HG03439 (cell line): ENCODE measurements around the gene IMPACT.

Experiments
- ATAC-seq: cut with Tn5 transposase; IDR thresholded peaks from one replicate; pipeline ENCODE4 v1.9.1; 2021; ENCODE audit warnings: mild to moderate bottlenecking, moderate library complexity; ENCODE audit not compliant: unreplicated experiment

IMPACT gene, protein sequence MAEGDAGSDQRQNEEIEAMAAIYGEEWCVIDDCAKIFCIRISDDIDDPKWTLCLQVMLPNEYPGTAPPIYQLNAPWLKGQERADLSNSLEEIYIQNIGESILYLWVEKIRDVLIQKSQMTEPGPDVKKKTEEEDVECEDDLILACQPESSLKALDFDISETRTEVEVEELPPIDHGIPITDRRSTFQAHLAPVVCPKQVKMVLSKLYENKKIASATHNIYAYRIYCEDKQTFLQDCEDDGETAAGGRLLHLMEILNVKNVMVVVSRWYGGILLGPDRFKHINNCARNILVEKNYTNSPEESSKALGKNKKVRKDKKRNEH

DNA sequence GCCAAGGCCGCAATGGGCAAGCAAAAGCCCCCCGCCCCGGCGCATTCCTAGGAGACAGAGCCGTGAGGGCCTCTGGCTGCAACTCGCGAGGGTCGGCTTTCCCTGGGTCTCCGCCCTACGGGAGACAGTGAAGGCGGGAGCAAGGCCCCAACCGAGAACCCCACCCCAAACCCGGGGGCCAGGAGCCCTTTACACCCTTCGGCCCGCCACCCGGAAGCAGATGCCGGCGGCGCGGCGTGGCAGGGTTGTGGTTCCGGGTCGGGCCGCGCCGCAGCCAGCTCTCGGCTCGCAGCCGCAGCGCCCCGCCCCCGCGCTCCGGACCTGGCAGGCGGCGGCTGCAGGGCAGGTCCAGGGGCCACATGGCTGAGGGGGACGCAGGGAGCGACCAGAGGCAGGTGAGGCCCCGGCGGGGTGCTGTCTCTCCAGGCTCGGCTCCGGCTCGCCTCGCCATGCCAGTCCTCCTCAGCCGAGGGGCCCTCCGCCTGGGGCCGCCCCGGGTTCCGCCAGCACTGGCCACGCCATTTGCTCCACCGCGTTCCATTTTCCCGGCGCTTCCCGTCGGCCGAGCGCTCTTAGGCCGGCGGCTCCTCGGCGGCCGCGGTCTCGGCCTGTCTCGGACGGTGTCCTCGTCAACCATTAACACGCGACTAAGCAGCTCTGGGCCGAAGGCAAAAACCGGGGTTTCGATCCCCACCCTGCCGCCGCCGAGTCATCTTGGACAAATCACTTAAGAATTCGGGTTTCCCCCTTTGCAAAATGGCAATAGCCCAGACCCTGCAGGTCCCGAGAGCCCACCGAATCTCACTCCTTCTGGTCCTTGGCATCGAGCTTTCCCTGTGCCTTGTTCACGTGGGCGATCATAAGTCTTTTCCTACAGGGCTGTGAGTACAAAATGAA is at the start of gene IMPACT:
Gene IMPACT, plus strand, starts transcription at position 273 of the 897 bp plus-strand sequence. Its CDS starts 87 bp downstream, at position 360.
- ATAC-seq, result peak; percentile 72

DNA sequence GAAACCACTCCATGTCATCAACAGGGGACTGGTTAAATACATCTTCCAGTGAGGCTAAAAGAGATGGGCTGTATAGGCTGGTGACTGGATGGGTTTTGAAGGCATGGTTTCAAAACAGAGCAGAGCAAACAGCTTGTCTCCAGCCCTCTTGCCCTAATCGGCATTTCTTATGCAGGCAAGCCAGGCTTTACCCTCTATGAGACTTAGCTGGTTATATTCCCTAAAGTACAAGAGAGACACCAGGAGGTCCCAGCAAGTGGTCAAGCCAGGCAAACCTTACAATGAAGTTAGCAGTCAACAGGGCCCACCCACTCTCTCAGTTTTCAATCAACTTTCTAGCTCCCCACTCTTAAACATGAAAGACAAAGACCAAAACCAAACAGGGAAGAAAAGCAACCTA is 47.9 kb upstream of the IMPACT start:
- ATAC-seq, result no peak

DNA sequence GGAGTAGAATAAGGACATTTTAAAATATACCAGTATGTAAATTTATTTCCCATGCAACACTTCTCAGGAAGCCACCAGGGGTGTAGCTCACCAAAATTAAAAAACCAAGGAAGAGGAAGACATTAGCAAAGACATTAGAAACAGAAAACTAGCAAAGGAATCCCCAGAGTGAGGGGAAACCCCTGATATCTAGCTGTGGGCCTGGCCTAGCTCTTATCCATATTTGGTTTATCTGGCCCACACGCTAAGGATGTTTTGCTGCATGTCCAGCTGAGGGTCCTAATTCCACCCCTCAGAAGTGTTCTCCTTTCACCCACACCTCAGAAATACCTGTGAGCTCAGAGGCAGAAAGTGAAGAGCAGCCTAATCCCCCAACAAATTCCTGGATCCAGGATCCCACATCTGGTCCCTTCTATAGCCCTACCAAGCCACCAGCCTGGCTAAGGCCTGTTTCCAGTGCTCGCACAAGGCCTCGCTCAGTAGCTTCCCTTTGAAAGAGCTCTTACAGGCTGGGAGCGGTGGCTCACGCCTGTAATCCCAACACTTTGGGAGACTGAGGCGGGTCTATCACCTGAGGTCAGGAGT is 46.2 kb upstream of the IMPACT start:
- ATAC-seq, result no peak

DNA sequence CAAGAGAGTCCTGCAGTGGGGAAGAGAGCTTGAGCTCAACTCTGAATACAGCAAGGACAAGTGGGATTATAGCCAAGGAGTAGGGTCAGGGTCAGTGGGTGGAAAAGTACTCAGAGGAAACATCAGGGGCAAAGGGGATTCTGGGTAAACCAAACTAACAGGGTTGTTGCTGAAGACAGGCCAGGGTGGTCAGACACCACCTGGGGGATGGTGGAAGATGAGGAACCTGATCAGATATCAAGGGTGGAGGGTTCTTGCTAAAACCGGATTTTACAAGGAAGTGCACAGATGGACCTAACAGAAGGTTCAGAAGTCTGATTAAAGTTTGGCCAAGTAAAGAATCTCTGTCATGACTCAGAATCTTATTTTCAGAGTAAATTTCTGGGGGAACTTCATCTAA is 45.3 kb upstream of the IMPACT start:
- ATAC-seq, result no peak

DNA sequence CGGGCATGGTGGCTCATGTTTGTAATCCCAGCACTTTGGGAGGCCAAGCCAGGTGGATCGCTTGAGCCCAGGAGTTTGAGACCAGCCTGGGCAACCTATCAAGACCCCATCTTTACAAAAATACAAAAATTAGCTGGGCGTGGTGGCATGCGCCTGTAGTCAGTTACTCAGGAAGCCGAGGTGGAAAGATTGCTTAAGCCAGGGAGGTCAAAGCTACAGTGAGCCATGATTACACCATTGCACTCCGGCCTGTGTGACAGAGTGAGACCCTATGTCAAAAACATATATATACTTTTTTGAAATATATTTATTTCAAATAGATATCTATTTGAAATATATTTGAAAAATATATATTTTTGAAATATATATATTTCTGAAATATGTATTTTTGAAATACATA is 39.8 kb upstream of the IMPACT start:
- no peak for ATAC-seq

DNA sequence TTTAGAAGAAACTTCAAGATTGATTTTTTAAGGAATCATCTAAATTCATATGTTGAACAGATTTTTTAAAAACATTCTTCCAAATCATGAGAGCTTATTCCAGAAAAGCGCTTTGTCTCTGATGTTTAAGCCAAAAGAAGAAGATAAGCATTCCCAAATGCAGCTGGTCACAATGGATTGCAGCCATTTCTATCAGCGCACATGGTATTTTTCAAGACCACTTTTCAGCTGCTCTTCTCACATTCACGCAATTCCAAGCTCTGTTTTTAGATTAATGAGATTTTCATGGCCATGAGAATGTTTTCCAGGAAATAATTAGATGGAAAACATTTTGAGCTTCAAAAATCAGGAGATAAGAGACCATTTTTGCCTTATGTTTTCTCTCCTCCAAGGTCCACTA is 37.5 kb upstream of the IMPACT start:
- ATAC-seq, result no peak

DNA sequence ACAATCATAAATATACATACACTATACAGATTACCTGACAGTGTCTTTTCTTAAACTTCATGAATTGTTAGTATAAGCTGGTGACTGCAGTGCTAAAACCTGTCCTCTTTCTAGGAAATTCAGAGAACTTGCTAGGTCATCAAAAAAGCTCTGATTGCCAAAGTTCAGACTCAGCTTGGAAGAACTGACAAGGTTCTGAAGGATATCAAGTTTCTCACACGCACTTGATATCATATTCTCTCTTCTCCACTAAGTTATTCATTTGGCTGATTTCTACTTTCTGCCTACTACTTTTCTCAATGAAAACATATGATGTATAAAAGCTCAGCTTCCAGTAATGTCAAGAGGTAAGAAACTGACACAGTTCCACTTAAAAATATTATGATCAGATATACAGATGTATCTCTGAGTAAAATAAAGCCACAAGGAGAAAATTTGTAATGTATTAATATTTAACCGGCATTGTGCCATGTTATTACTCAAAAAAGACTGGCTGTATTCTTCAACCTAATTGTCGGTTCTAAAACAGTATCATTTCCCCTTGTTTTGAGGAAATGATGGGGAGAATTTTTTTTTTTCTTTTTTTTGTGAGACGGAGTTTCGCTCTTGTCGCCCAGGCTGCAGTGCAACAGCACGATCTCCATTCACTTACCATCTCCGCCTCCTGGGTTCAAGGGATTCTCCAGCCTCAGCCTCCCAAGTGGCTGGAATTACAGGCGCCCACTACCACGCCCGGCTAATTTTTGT is 31.2 kb upstream of the IMPACT start:
- ATAC-seq, result no peak

DNA sequence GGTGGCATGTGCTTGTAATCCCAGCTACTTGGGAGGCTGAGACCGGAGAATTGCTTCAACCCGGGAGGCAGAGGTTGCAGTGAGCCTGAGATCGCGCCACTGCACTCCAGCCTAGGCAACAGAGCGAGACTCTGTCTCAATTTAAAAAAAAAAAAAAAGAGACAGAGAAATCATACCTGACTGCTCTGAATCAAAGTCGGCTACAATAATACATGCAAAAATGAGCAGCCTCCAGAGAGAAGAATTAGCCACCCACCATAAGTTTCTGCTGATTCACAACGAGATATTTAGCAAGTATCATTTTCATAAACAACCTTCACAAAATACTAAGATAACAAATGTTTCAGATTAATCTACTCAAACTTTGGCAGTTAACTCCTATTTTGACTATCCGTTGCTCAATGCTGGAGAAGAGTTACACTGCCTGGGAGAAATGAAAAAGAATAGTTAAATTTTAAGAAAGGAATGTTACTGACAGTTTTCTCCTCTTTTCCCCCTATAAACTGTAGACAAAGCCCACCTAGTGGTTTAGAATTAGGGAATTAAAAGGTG is 30.3 kb upstream of the IMPACT start:
- no peak for ATAC-seq

DNA sequence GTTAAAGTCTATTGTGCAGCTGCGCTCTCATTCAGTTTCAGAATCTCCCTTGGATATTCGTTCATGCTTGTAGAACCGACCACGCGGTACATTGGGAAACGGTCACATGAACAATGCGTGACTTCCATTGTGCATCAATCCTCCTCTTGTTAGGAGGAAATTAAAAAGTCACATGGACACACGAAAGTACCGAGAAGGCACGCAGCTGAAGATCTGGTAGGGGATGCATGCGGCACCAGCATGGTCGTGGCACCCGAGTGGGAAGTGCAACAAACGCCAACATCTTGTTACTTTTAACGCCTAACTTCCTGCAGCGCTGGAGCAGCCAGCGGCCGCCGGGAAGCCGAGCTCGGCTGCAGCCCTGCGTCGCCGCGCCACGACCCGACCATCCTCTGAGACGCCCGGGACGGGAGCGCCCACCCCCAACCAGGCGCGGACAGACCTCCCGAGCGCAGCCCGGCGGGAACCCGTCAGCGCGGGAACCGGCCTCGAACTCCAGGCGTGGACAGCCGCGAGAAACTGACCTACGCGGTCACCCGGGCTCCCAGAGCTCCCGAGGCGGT is 29.3 kb upstream of the IMPACT start:
- peak; percentile 15 for ATAC-seq

DNA sequence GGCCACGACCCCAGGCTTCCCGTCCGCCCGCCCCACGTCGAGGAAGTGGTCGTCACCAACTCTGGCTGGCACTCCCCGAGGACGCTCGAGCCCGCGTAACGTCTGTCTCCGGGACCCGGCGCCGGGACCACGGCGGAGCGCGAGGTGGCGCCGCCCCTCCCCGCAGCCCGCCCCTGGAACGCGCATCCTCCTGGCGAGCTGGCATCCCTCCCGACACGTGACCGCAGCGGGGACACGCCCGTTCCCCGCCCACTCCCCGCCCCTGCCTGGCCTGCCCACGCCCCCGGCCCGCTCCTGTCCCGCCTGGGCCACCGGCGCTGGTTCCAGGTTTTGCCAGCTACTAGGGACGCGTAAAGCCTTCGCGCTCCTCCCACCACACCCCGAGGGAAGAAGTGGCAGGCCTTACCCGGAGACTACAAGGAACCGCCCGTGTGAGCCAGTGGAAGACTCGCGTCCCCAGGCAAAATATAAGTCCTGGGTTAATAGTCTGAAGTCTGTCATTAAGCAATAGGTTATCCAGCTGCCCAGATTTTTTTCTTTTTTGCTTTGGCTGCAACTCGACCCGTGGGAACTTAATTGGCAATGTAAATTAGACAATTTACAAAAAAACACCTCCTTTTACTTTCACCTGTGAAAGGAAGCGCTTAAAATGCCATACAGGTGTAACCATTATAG is 28.6 kb upstream of the IMPACT start, which contains the start of gene OSBPL1A:
Gene OSBPL1A, minus strand, starts transcription at position 131 of the 675 bp plus-strand sequence. CDS start 20,291 bp downstream, outside the sequence.
- ATAC-seq, result peak; percentile 61

DNA sequence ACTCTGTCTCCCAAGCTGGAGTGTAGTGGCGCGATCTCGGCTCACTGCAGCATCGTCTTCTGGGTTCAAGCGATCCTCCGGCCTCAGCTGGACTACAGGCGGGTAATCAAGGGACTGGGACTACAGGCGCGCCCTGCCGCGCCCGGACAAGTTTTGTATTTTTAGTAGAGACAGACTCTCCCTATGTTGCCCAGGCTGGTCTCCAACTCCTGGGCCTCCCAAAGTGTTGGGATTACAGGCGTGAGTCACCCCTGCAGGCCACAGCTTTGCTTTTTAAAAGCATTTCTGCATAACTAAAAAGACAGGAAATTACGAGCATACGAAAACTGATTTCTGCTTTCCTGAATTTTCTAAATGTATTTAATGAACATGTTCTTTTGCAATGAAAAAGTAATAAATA is 27.9 kb upstream of the IMPACT start:
- ATAC-seq, result no peak

DNA sequence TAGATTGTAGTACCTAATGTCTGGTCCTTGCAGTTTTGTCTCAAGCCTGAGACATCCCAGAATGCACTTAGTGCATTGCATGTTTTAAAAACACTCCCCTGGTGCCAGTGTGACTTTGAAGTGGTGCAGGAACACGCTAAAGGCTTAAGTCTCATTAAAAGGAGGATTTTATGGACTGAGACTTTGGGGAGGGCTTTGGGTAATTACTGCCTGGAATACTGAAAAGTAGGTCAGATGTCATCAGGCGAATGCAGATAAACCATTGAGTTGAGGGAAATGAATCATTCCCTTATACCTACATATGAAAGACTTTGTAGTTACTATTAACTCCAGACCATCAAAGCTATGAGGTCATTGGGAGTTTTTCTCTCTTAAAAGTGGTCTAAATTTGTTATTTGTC is 25.9 kb upstream of the IMPACT start:
- ATAC-seq, result no peak

DNA sequence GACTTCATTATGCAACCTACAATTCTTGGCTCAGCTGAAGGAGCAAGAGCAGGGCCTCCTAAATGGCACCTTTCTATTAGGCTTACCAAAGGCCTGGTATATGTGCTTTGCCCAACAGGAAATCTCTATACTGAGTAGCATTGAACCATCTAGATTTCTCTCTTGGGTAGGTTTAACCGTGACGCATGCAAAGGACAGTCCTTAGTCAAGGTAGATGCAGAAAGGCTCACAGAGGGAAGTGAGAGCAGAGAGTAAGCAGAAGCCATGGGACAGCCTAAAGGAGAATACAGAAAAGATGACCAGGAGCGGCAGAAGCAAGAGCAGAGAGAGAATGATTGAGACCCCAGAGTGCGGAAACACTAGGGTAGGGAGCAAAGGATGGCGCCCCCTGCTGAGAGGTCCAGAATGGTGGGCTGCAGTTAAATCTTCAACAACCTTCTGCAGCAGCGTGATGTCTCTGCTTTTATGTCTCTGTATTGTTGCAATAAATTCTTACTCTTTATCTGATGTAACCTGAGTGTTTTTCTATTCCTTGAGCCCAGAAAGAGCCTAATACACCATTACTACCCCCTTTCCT is 24.2 kb upstream of the IMPACT start:
- ATAC-seq, result no peak

DNA sequence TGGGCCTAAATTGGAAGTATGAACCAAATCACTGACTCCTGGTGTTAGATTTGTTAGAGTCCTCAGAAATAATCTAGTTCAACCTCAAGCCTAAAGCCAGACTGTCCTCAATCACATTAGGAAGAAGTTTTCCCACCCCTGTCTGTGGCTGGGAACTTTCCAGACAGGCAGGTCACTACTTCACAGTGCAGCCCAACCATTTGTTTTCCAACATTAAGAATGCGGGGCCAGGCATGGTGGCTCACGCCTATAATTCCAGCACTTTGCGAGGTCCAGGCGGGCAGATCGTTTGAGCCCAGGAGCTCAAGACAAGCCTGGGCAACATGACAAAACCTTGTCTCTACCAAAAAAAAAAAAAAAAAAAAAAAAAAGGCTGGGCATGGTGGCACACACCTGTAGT is 23.4 kb upstream of the IMPACT start:
- ATAC-seq, result no peak

DNA sequence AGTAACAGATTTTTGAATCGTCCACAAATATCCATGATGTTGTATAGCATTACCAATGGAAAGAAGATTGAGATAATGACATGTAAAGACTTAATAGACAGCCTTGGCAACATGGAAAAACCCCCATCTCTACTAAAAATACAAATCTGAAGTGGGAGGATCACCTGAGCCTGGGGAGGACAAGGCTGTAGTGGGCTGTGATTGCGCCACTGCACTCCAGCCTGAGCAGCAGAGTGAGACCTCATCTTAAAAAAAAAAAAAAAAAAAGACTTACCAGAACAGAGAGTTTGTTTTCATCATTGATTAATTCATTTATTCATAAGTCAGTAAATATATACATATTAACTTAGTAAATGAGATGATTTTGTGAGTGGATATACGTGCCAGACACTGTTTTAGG is 21.9 kb upstream of the IMPACT start:
- ATAC-seq, result no peak

DNA sequence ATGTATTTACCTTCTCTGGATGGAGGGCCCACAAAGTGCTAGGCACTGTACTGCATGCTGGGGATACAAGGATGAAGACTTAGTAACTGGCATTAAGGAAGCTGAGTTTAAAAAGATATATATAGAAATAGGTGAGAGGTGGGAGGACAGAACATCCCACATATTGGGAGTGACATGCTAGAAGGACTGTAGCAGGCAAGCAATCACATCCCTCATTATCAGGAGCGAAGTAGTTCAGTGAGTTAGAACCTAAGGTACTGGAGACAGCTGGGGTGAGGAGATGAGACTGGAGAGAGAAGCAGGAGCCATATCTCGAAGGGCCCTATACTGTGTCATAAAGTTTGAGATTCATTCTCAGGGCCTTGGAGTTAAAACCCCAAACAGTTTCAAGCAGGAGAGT is 18.0 kb upstream of the IMPACT start:
- ATAC-seq, result no peak

DNA sequence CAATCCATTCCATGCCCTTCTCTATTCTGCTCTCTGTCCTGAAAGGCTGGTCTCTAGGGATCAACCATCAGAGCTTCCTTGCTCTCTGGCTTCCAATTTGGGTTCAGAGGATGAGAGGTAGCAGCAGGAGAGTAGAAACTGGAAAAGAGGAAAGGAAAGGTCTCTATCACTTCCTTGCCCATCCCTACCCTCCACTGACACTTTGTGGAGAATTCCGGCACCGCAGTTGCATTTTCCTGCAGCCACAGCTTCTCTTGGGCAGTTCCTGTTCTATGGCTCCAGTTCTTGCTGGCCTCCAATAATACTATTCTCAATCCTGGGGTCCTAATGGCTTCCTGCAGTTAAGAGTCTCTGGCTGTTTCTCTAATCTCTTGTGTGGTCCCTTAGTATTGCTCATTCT is 13.3 kb upstream of the IMPACT start:
- ATAC-seq, result no peak

DNA sequence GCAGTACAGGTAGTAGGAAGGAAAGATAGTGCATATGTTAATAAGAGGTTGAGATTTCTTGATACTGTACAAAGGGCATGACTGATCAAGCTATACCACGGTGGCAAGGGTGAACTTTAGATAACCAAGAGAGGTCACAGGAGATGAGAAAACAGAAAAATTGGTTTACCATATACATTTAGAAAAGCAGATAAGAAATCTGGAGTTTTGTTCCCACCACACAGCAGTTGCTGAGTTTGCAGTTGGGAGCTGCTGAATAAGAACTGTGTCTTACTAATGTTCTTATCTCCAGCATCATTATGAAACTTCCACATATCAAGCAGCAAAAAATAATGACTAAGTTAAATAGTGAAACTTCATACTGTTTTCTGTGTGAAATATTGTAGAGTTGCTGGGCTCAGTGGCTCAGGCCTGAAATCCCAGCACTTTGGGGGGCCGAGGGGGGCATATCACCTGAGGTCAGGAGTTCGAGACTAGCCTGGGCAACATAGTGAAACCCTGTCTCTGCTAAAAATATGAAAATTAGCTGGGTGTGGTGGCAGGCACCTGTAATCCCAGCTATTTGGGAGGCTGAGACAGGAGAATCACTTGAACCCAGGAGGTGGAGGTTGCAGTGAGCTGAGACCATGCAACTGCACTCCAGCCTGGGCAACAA is 12.0 kb upstream of the IMPACT start:
- ATAC-seq, result no peak

DNA sequence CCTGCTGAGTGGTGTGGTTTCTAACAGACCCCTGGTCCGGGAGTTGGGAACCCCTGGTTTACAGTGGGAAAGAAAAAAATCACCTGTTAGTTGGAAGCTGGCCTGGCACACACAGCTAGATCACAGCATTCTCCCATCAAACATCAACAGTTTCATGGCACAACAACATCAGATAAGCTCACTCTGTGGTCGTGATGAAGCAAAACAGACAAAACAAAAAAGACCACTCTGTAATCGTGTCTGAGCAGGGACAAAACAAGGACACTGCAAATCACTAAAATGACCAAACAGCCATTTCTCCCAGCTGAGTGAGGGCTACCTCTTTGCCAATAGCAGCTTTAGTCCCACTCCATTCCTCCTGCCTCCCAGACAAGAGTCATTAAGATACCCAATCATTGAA is 9.0 kb upstream of the IMPACT start:
- ATAC-seq, result no peak
